ENCODE data around the gene EDN2. TPM values are rescaled to one million over a fixed set of nuclear protein-coding genes. Genes with fewer than 3 reads are reported as not detected.

Gene EDN2
- total and polyA plus RNA-seq, 11 donors, result 0.23 to 3.5 (median 1.9) TPM; not detected in 4

DNA sequence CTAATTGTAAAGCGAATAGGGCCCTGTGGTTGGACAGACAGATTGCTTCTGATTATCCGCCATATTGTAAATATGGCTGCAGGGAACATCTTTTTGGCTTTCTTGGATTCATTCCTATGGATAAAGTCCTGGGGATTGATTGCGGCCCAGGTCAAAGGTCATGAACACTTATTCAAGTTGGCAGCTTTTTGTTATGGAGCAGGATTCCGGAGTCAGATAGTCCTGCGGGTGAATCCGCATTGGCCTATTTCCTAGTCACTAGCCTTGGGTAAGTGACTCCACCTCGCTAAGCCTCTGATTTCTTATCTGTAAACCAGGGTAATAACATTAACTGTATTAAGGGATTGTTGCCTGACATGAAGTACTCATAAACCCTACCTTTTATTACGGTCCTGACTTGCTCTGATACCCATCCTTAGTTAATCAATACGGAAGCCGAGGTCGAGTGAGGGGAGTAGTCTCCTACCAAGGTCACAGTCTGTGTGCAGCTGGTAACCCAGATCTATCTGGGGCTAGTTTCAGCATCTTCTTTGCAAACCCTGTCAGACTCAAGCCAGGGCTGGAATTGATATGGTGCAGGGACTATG, 31.7 kb downstream of the EDN2 start:
- H3K36me3 ChIP-seq, result no peaks in the 10 kb centered on the region
- H3K27ac ChIP-seq, result no peak overlapping the region
- no peaks in the 10 kb centered on the region for H3K9me3 ChIP-seq
- ATAC-seq, result no peak
- H3K4me1 ChIP-seq, result peaks cover 0 to 46% (median 5%) of the 10 kb centered on the region in 12 donors
- H3K27me3 ChIP-seq, result no peaks in the 10 kb centered on the region
- H3K4me3 ChIP-seq, result no peak overlapping the region
- intact Hi-C loops (cut with DNase I), result no loop called here
- WGBS, 4 donors, result 93 to 97% (median 96%) methylated on average over 11 of the region's 11 CpGs
- TF ChIP-seq, protein P1, sequence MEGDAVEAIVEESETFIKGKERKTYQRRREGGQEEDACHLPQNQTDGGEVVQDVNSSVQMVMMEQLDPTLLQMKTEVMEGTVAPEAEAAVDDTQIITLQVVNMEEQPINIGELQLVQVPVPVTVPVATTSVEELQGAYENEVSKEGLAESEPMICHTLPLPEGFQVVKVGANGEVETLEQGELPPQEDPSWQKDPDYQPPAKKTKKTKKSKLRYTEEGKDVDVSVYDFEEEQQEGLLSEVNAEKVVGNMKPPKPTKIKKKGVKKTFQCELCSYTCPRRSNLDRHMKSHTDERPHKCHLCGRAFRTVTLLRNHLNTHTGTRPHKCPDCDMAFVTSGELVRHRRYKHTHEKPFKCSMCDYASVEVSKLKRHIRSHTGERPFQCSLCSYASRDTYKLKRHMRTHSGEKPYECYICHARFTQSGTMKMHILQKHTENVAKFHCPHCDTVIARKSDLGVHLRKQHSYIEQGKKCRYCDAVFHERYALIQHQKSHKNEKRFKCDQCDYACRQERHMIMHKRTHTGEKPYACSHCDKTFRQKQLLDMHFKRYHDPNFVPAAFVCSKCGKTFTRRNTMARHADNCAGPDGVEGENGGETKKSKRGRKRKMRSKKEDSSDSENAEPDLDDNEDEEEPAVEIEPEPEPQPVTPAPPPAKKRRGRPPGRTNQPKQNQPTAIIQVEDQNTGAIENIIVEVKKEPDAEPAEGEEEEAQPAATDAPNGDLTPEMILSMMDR (IDR thresholded peaks at IDR 0.05), result no peak
- TF ChIP-seq POLR2A (IDR thresholded peaks at IDR 0.05), result no peak
- DNase-seq, result peak in 1 of 5 donors; percentile 10

DNA sequence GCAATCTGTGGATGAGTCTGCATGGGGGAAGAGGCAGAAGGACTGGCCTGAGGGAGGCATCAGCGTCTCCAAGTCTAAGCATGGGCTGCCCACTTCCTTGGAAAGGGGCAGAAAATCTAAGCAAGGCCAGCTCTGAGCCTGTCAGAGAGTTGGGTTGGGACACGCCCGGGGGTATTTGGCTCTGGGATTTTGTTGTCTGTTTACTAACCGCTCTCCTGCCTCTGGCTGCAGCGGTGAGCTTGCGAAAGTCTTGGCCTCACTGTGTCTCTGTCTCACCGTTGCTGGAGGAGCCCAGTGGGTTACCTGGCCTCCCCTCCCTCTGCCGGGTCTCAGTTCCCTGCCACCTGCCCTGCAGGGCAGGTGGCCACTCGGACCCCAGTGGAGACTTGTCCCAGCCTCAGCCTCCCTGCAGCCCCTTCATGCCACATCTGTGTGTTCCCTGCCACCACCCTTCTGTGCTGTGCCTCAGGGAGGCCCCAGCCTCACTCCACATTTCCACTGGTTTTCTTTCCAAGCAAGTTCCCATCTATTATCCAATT, 33.7 kb downstream of the EDN2 start:
- no peak for DNase-seq
- WGBS, 4 donors, result 92 to 97% (median 94%) methylated on average over 9 of the region's 9 CpGs
- H3K4me3 ChIP-seq, result no peak overlapping the region
- no peaks in the 10 kb centered on the region for H3K9me3 ChIP-seq
- TF ChIP-seq POLR2A (IDR thresholded peaks at IDR 0.05), result no peak
- TF ChIP-seq, protein P1 (IDR thresholded peaks at IDR 0.05), result no peak
- ATAC-seq, result no peak
- H3K27me3 ChIP-seq, result no peaks in the 10 kb centered on the region
- H3K36me3 ChIP-seq, result no peaks in the 10 kb centered on the region
- H3K4me1 ChIP-seq, result peaks cover 0 to 27% (median 3%) of the 10 kb centered on the region in 12 donors
- intact Hi-C loops (cut with DNase I), result no loop called here
- no peak overlapping the region for H3K27ac ChIP-seq

DNA sequence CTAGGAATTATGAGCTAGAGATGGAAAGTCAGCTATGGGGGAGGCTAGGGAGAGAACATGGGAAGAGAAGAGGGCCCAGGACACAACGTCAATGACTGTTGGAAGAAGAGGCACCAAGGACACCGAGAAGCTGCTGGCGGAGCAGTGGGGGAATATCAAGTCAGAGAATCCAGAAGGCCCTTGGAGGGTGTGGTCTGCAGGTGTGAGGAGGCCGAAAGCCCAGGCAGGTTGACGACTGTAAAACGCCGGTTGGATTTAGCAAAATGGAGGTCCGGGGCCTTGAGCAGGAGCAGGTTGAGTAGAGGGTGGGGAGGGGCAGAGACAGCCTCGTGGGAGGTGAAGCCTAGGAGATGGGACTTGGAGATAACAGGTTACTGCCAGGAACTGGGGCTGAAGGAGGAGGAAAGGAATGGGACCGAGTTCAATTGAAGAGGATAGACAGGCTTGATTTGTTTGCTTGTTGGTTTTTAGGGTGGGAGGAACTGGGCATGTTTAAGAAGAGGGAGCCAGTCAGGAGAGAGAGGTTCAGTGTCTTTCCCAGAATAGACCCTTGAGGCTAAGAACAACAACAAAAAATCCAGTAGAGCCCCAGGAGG, 35.1 kb downstream of the EDN2 start:
- Histone ChIP-seq H3K9me3 (peaks cover 0 to 5% (median 2%) of the 10 kb centered on the region in 12 donors), H3K4me1 (peaks cover 0 to 20% (median under 1%) of the 10 kb centered on the region in 12 donors), H3K27ac (no peak overlapping the region), H3K36me3 (no peaks in the 10 kb centered on the region), H3K27me3 (no peaks in the 10 kb centered on the region), H3K4me3 (no peak overlapping the region)
- DNase-seq (no peak), ATAC-seq (no peak)
- 82 to 85% (median 83%) methylated on average over 10 of the region's 10 CpGs for WGBS, 4 donors
- no peak for TF ChIP-seq POLR2A (IDR thresholded peaks at IDR 0.05)
- TF ChIP-seq, protein P1 (IDR thresholded peaks at IDR 0.05), result no peak
- intact Hi-C loops (cut with DNase I), result no loop called here

DNA sequence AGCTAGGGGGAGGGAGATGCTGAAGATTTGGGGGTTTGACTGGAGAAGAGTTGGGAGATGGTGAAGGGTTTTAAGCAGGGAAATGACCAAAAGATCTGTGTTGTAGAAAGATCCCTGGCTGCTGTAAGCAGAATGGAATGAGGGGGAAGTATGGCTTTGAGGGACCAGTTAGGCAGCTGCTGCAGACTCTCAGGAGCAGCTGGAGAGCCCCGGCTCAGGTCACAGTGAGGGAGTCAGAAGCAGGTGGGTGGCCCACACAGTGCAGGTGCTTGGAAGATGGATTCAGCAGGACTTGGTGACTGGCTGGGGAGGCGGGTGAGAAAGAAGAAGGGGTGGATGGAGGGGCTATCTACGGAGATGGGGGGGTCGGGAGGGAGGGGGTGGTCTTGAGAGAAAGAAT, 35.7 kb downstream of the EDN2 start:
- Histone ChIP-seq H3K36me3 (no peaks in the 10 kb centered on the region), H3K27ac (no peak overlapping the region), H3K9me3 (peaks cover 0 to 10% (median 7%) of the 10 kb centered on the region in 12 donors), H3K4me1 (peaks cover 0 to 14% (median 0%) of the 10 kb centered on the region in 12 donors), H3K4me3 (no peak overlapping the region), H3K27me3 (no peaks in the 10 kb centered on the region)
- intact Hi-C loops (cut with DNase I), result no loop called here
- ATAC-seq (no peak), DNase-seq (no peak)
- TF ChIP-seq, protein P1 (IDR thresholded peaks at IDR 0.05), result no peak
- TF ChIP-seq POLR2A (IDR thresholded peaks at IDR 0.05), result no peak
- 84 to 90% (median 86%) methylated on average over 4 of the region's 4 CpGs for WGBS, 4 donors
